Astrocyte of the cerebellum (primary cell): ENCODE measurements around the gene ESRRB.

Source experiments
- DNase-seq: peaks from one replicate; pipeline ENCODE4 v3.0.0-alpha.2; 2011; ENCODE audit warnings: low read depth
- H3K4me3 ChIP-seq: 2 replicates; pipeline ENCODE4 v1.5.1; 2011; ENCODE audit warnings: mild to moderate bottlenecking, low read depth, low read length, moderate library complexity
- CTCF ChIP-seq: IDR thresholded peaks from 2 replicates; pipeline ENCODE4 v1.5.1; 2012; ENCODE audit warnings: low read length, low read depth, moderate library complexity, mild to moderate bottlenecking; ENCODE audit errors: missing control alignments
- in situ Hi-C: cut with HindIII; loops from 2 replicates; pipeline ENCODE4 v1.10.0; 2017; ENCODE audit warnings: low sequenced_read_pairs

The ESRRB gene

GRCh38 chr14:76330411-76331327 lies 45.3 kb upstream of the ESRRB start:
- no peak for DNase-seq
- TF ChIP-seq CTCF: no peak
- in situ Hi-C loops: no loop called here

DNA sequence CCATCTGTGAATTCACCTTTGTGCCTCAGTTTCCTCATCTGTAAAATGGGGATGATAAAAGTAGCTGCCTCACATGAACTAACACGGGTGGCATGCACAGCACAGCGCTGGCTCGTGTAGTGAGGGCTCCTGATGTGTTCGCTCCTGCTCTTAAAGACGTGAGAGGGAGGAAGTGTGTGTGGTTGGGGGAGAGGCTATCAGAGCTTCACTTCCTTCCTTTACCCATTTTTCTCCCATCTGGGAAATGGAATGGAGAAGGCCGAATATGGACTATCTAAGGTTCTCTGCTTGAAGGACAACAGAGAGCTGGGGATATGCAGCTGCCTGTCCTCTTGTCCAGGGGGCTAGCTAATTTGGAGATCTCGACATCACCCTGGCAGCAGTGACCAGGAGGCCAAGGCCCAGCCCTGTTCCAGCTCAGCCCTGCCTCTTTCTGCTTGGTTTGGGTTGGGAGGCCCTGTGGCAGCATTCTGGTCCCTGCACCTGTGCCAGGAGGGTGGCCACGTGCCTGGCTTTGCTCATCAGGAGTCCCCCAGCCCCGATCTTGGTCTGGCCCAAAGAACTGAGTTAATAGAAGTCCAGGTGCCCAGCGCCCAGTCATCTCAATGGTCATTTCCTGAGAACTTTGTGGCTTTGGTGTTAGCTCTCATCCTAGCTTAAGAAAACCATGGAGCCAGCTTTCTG lies 44.5 kb upstream of the ESRRB start:
- H3K4me3 ChIP-seq: no peak overlapping the region
- no peak for DNase-seq
- no peak for TF ChIP-seq CTCF
- in situ Hi-C loops: no loop called here

More at GRCh38 chr14:76330411-76331327, 45.3 kb upstream of the ESRRB start:
- H3K4me3 ChIP-seq: no peak overlapping the region

DNA sequence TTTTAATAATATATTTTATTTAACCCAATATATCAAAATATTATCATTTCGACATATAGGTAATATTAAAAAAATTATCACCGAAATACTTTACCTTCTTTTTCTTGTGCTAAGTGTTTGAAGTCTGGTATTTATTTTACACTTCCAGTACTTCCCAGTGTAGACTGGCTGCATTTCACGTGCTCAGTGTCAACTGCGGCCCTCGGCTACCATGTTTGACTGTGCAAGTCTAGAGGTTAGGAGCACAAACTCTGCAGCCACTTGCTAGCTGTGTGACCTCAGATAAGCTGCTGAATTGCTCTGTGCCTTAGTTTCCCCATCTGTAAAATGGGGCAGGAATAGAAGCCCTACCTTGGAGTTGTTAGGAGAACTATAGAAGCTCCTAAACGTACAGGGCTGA lies 42.3 kb upstream of the ESRRB start:
- no peak overlapping the region for H3K4me3 ChIP-seq
- no peak for DNase-seq
- in situ Hi-C loops: no loop called here
- no peak for TF ChIP-seq CTCF

GRCh38 chr14:76334316-76334715 lies 41.6 kb upstream of the ESRRB start:
- DNase-seq: no peak
- no peak overlapping the region for H3K4me3 ChIP-seq
- no peak for TF ChIP-seq CTCF
- in situ Hi-C loops: no loop called here

GRCh38 chr14:76336876-76337275 lies 39.1 kb upstream of the ESRRB start:
- in situ Hi-C loops: no loop called here
- no peak for DNase-seq
- no peak overlapping the region for H3K4me3 ChIP-seq

More at GRCh38 chr14:76336876-76337275, 39.1 kb upstream of the ESRRB start:
- TF ChIP-seq CTCF: no peak
